GM12878 (cell line): ENCODE measurements around the gene HEYL. TPM values are rescaled to one million over a fixed set of nuclear protein-coding genes. Genes with fewer than 3 reads are reported as not detected.

Experiments
- BHLHE40 ChIP-seq, 2 experiments: fragments of 450-650 bp in 1 of 2; IDR thresholded peaks; 2 replicates each; pipeline ENCODE4 v1.6.1; 2011 to 2017; ENCODE audit warnings: low read depth in 2 of 2, borderline replicate concordance in 1 of 2, improper control_type of control experiment in 1 of 2, low read length in 1 of 2, mild to moderate bottlenecking in 1 of 2
- CHD1 ChIP-seq: IDR thresholded peaks from 2 replicates; pipeline ENCODE4 v1.6.1; 2012; ENCODE audit warnings: low read depth, low read length, improper control_type of control experiment
- CHD4 ChIP-seq: fragments of 200-600 bp; sonication (generic); IDR thresholded peaks from 2 replicates; pipeline ENCODE4 v1.6.1; 2016; ENCODE audit warnings: mild to moderate bottlenecking
- CREB1 ChIP-seq: IDR thresholded peaks from 2 replicates; pipeline ENCODE4 v1.6.1; 2012; ENCODE audit warnings: low read depth, mild to moderate bottlenecking, inconsistent platforms
- GATAD2B ChIP-seq: fragments of 450-650 bp; conservative IDR thresholded peaks from 2 replicates; pipeline ENCODE4 v1.6.1; 2017; ENCODE audit warnings: low read depth, mild to moderate bottlenecking, moderate library complexity
- HDAC2 ChIP-seq: fragments of 200-600 bp; sonication (generic); IDR thresholded peaks from 2 replicates; pipeline ENCODE4 v1.6.1; 2017
- JUND ChIP-seq: IDR thresholded peaks from 2 replicates; pipeline ENCODE4 v1.6.1; 2012; ENCODE audit warnings: low read depth, mild to moderate bottlenecking, low read length, improper control_type of control experiment, moderate library complexity
- MEF2A ChIP-seq: IDR thresholded peaks from 2 replicates; pipeline ENCODE4 v1.6.1; 2011; ENCODE audit warnings: low read depth, mild to moderate bottlenecking, low read length, moderate library complexity; ENCODE audit not compliant: insufficient read depth
- MEF2B ChIP-seq: fragments of 450-650 bp; IDR thresholded peaks from 2 replicates; pipeline ENCODE4 v1.6.1; 2018; ENCODE audit warnings: mild to moderate bottlenecking, moderate library complexity; ENCODE audit not compliant: partially characterized antibody, poor library complexity, severe bottlenecking
- MXI1 ChIP-seq: fragments of 150-350 bp; IDR thresholded peaks from 2 replicates; pipeline ENCODE4 v1.6.1; 2011; ENCODE audit warnings: low read depth, mild to moderate bottlenecking, inconsistent platforms, low read length, improper control_type of control experiment
- MYC ChIP-seq: IDR thresholded peaks from 2 replicates; pipeline ENCODE4 v1.6.1; 2011; ENCODE audit warnings: mild to moderate bottlenecking, low read length, moderate library complexity, inconsistent platforms; ENCODE audit not compliant: insufficient read depth, insufficient replicate concordance, insufficient read length, severe bottlenecking
- NBN ChIP-seq: fragments of 450-650 bp; IDR thresholded peaks from 2 replicates; pipeline ENCODE4 v1.6.1; 2016
- NFYA ChIP-seq: IDR thresholded peaks from 2 replicates; pipeline ENCODE4 v1.6.1; 2011; ENCODE audit warnings: low read depth, mild to moderate bottlenecking, low read length, improper control_type of control experiment, borderline replicate concordance
- NR2C1 ChIP-seq: fragments of 450-650 bp; IDR thresholded peaks from 2 replicates; pipeline ENCODE4 v1.6.1; 2017; ENCODE audit warnings: antibody characterized with exemption, mild to moderate bottlenecking, moderate library complexity
- POLR2A ChIP-seq: IDR thresholded peaks from 2 replicates; pipeline ENCODE4 v1.6.1; 2011; ENCODE audit warnings: low read depth, mild to moderate bottlenecking, low read length
- POLR2AphosphoS5 ChIP-seq: IDR thresholded peaks from 2 replicates; pipeline ENCODE4 v1.6.1; 2011; ENCODE audit warnings: mild to moderate bottlenecking, low read length, inconsistent platforms
- RAD21 ChIP-seq: IDR thresholded peaks from 2 replicates; pipeline ENCODE4 v1.6.1; 2011; ENCODE audit warnings: mild to moderate bottlenecking, low read depth, low read length, moderate library complexity; ENCODE audit not compliant: insufficient read depth
- RELA ChIP-seq: fragments of 450-650 bp; IDR thresholded peaks from 2 replicates; pipeline ENCODE4 v1.8.0; 2014; ENCODE audit warnings: borderline replicate concordance; ENCODE audit not compliant: partially characterized antibody
- SMC3 ChIP-seq: IDR thresholded peaks from 2 replicates; pipeline ENCODE4 v1.6.1; 2011; ENCODE audit warnings: low read length, improper control_type of control experiment, borderline replicate concordance
- SPI1 ChIP-seq: IDR thresholded peaks from 2 replicates; pipeline ENCODE4 v1.6.1; 2011; ENCODE audit warnings: low read depth, mild to moderate bottlenecking, low read length, moderate library complexity, borderline replicate concordance; ENCODE audit not compliant: insufficient read depth
- YBX1 ChIP-seq: fragments of 450-650 bp; IDR thresholded peaks from 2 replicates; pipeline ENCODE4 v1.6.1; 2016; ENCODE audit warnings: antibody characterized with exemption
- YY1 ChIP-seq: IDR thresholded peaks from 2 replicates; pipeline ENCODE4 v1.6.1; 2011; ENCODE audit warnings: low read depth, mild to moderate bottlenecking, low read length
- polyA plus RNA-seq, 11 experiments: library from polyadenylated mRNA; depleted of rRNA in 4 of 11; unstranded in 6 of 11; stranded (reverse) in 5 of 11; fragments of >200 nt; fragmentation: Nextera tagmentation in 4 of 11; fragmentation: Illumina TruSeq in 1 of 11; extraction: Ambion mirVana in 4 of 11; extraction: Trizol in 1 of 11; gene quantifications; 1 replicate in 1 of 11; 2 replicates in 10 of 11; pipeline versions ENCODE4 v1.2.1 to v1.2.3, GENCODE V29; 2011 to 2016; ENCODE audit warnings: inconsistent platforms in 2 of 11, missing spikeins in 2 of 11, low read depth in 1 of 11
- total RNA-seq, 4 experiments: library from RNA; depleted of rRNA in 3 of 4; stranded (reverse); fragments of >200 nt in 3 of 4; fragmentation: Illumina TruSeq in 1 of 4; extraction: Trizol in 1 of 4; gene quantifications; 2 replicates each; pipeline versions ENCODE4 v1.2.1 to v1.2.3, GENCODE V29; 2013 to 2021
- TF ChIP-seq, protein P1 (sequence below): IDR thresholded peaks from 2 replicates; pipeline ENCODE4 v1.6.1; 2011; ENCODE audit warnings: borderline replicate concordance, low read depth, mild to moderate bottlenecking, moderate library complexity, low read length; ENCODE audit not compliant: insufficient read depth, poor library complexity, severe bottlenecking
- TF ChIP-seq, protein P2 (sequence below): fragments of 450-650 bp; IDR thresholded peaks from 2 replicates; pipeline ENCODE4 v1.6.1; 2017; ENCODE audit warnings: antibody characterized with exemption, mild to moderate bottlenecking, moderate library complexity
- TF ChIP-seq, protein P3 (sequence below): IDR thresholded peaks from 2 replicates; pipeline ENCODE4 v1.6.1; 2012; ENCODE audit warnings: low read depth, low read length, improper control_type of control experiment

The HEYL gene
- total and polyA plus RNA-seq, 10 of the 15 experiments (the other 5 are each of a cell fraction or from before 2014, with no cell fraction given) = under 0.01 to 0.04 TPM; not detected in 8

DNA sequence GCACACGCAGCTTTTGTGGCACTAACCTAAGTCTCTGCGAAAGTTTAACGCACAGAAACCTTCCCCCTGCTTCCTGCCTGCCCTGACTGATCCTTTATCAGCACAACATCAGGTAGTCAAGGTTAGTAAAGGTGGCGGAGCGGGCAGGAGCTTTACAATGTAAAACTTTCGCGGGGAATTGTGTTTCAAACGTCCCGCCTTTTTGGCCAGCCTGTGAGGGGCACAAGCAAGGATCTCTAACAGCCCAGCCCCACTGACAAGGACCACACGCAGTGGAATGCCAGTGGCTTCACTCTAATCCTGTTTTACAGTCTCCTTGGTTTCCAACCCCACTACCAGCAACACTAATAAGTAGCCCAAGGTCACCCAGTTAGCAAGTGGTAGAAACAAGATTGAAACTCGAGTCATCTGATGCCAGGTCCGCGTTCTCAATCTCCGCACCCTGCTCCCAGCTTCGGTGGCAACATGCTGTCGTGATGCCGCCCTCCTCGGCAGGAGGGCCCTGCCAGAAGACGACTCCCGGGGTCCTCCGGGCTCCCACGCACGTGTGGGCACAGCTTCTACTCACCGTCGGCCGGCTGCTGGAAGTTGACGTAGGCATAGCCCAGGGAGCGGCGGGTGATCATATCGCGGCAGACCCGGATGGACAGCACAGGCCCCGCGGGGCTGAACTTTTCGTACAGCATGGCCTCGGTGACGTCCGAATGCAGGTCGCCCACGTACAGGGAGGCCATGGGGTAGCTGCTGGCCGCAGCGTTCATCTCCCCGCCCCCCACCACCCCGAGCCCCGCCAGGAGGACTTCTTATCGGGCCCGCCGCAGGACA, 64.0 kb downstream of the HEYL start (continued):
- TF ChIP-seq SPI1 (no peak), YY1 (no peak), CREB1 (peak; percentile 42; the same call in 1 of the 2 replicates), MXI1 (peak; percentile 43; the same call in 1 of the 2 replicates), RELA (no peak), NFYA (no peak), HDAC2 (no peak), NBN (no peak), YBX1 (no peak), SMC3 (no peak), JUND (no peak), RAD21 (no peak), NR2C1 (no peak), MYC (no peak), CHD1 (0 out of 2 replicates have a peak, but pooled peaks have one; percentile 37), POLR2AphosphoS5 (peak; percentile 26; the same call in 1 of the 2 replicates), MEF2A (no peak), CHD4 (no peak), BHLHE40 (IDR thresholded peaks at IDR 0.05; ENCODE audit: borderline replicate concordance in 1 of 2, low read depth in 2 of 2, low read length in 1 of 2) (peak; percentile 42 to 74; a peak in 3 of 4 replicates), POLR2A (peak; percentile 58; the same call in 1 of the 2 replicates), MEF2B (no peak), GATAD2B (no peak)
- TF ChIP-seq, protein P1, sequence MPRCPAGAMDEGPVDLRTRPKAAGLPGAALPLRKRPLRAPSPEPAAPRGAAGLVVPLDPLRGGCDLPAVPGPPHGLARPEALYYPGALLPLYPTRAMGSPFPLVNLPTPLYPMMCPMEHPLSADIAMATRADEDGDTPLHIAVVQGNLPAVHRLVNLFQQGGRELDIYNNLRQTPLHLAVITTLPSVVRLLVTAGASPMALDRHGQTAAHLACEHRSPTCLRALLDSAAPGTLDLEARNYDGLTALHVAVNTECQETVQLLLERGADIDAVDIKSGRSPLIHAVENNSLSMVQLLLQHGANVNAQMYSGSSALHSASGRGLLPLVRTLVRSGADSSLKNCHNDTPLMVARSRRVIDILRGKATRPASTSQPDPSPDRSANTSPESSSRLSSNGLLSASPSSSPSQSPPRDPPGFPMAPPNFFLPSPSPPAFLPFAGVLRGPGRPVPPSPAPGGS = no peak
- TF ChIP-seq, protein P2, sequence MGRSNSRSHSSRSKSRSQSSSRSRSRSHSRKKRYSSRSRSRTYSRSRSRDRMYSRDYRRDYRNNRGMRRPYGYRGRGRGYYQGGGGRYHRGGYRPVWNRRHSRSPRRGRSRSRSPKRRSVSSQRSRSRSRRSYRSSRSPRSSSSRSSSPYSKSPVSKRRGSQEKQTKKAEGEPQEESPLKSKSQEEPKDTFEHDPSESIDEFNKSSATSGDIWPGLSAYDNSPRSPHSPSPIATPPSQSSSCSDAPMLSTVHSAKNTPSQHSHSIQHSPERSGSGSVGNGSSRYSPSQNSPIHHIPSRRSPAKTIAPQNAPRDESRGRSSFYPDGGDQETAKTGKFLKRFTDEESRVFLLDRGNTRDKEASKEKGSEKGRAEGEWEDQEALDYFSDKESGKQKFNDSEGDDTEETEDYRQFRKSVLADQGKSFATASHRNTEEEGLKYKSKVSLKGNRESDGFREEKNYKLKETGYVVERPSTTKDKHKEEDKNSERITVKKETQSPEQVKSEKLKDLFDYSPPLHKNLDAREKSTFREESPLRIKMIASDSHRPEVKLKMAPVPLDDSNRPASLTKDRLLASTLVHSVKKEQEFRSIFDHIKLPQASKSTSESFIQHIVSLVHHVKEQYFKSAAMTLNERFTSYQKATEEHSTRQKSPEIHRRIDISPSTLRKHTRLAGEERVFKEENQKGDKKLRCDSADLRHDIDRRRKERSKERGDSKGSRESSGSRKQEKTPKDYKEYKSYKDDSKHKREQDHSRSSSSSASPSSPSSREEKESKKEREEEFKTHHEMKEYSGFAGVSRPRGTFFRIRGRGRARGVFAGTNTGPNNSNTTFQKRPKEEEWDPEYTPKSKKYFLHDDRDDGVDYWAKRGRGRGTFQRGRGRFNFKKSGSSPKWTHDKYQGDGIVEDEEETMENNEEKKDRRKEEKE = no peak
- TF ChIP-seq, protein P3, sequence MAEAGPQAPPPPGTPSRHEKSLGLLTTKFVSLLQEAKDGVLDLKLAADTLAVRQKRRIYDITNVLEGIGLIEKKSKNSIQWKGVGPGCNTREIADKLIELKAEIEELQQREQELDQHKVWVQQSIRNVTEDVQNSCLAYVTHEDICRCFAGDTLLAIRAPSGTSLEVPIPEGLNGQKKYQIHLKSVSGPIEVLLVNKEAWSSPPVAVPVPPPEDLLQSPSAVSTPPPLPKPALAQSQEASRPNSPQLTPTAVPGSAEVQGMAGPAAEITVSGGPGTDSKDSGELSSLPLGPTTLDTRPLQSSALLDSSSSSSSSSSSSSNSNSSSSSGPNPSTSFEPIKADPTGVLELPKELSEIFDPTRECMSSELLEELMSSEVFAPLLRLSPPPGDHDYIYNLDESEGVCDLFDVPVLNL = peak; percentile 67; the same call in 1 of the 2 replicates
